Measurements from ENCODE around the gene RFX8.

GRCh38 chr2:101500860-101501259 lies 25.9 kb upstream of the RFX8 start:
- TF ChIP-seq POLR2A (IDR thresholded peaks at IDR 0.05; ENCODE audit: low read depth, low read length) (no peak), PAX5 (IDR thresholded peaks at IDR 0.05; ENCODE audit: insufficient read depth, low read length, severe bottlenecking) (no peak), TAF1 (IDR thresholded peaks at IDR 0.05; ENCODE audit: low read depth, low read length) (no peak), POLR2AphosphoS5 (IDR thresholded peaks at IDR 0.05; ENCODE audit: low read depth, low read length) (no peak), SPI1 (IDR thresholded peaks at IDR 0.05; ENCODE audit: low read depth, low read length) (no peak)

Measured in GM12891 (cell line).